Sigmoid colon (tissue), 7 donors: Measurements from ENCODE around the gene ELMOD3. TPM values are rescaled to one million over a fixed set of nuclear protein-coding genes. Genes with fewer than 3 reads are reported as not detected.
"Not testable (repeated sequence)": the region's sequence is repeated elsewhere in the genome, so short reads cannot be mapped to it uniquely, and the experiment has no call there.

Experiments used
- DNase-seq: peaks from one replicate; pipeline ENCODE4 v3.0.0-alpha.2; 2019
- H3K27ac ChIP-seq, 4 donors: fragments of 200-600 bp; sonication (generic); one replicate each; pipeline ENCODE4 v1.5.1; 2016 to 2019; ENCODE audit warnings: mild to moderate bottlenecking in 1 of 4
- H3K27me3 ChIP-seq, 3 donors: fragments of 200-600 bp; sonication (generic); one replicate each; pipeline ENCODE4 v1.5.1; 2019; ENCODE audit warnings: mild to moderate bottlenecking in 1 of 3
- H3K36me3 ChIP-seq, 4 donors: fragments of 200-600 bp; sonication (generic); one replicate each; pipeline ENCODE4 v1.5.1; 2016 to 2019
- H3K4me1 ChIP-seq, 4 donors: fragments of 200-600 bp; sonication (generic); one replicate each; pipeline ENCODE4 v1.5.1; 2017 to 2019
- H3K4me3 ChIP-seq, 4 donors: fragments of 200-600 bp; sonication (generic); one replicate each; pipeline ENCODE4 v1.5.1; 2017 to 2019; ENCODE audit warnings: mild to moderate bottlenecking in 2 of 4, moderate library complexity in 1 of 4
- H3K9me3 ChIP-seq, 4 donors: fragments of 200-600 bp in 3 of 4; sonication (generic) in 3 of 4; one replicate each; pipeline versions ENCODE4 v1.5.1 to v1.6.1; 2013 to 2019
- EP300 ChIP-seq, 4 donors: sonication (generic); formaldehyde crosslinking; IDR thresholded peaks; one replicate each; pipeline ENCODE4 v1.6.1; 2017; ENCODE audit warnings: antibody characterized with exemption in 4 of 4
- POLR2A ChIP-seq, 2 donors: fragments of 450-650 bp; IDR thresholded peaks; one replicate each; pipeline ENCODE4 v1.6.1; 2016; ENCODE audit warnings: antibody characterized with exemption in 2 of 2, mild to moderate bottlenecking in 2 of 2, moderate library complexity in 2 of 2
- POLR2AphosphoS5 ChIP-seq, 4 donors: sonication (generic); formaldehyde crosslinking; IDR thresholded peaks; one replicate each; pipeline ENCODE4 v1.6.1; 2017; ENCODE audit warnings: antibody characterized with exemption in 4 of 4
- WGBS, 2 donors: extraction: QIAGEN DNeasy Blood & Tissue Kit; methylation state at CpG; one replicate each; pipeline ENCODE4 v1.1.7; 2013; 5-methylcytosine and 5-hydroxymethylcytosine counted together
- intact Hi-C: fragments of 100-400 bp; cut with DNase I; formaldehyde crosslinking; loops from one replicate; pipeline ENCODE4 v1.15.1; 2023
- polyA plus RNA-seq, 3 donors: library from polyadenylated mRNA; stranded (reverse); fragments of 200-250 nt; gene quantifications; one replicate each; pipeline ENCODE4 v1.2.3, GENCODE V29; 2013
- total RNA-seq, 4 donors: library from RNA; depleted of rRNA; stranded (reverse); fragments of >200 nt; gene quantifications; one replicate each; pipeline ENCODE4 v1.1.0, GENCODE V29; 2016
- TF ChIP-seq, protein P1 (sequence below), 4 experiments: fragments of 450-650 bp in 3 of 4; fragments of 200-600 bp in 1 of 4; IDR thresholded peaks; one replicate each; pipeline ENCODE4 v1.5.1; 2016 to 2019; ENCODE audit warnings: antibody characterized with exemption in 4 of 4, mild to moderate bottlenecking in 3 of 4, moderate library complexity in 2 of 4
- donor health status: healthy with polysubstance abuse.
- donor health status: Bipolar disorder and iron deficiency.
- donor health status: healthy.

ELMOD3 gene
- total and polyA plus RNA-seq, 7 donors, result 11.6 to 26.3 (median 19.7) TPM

DNA sequence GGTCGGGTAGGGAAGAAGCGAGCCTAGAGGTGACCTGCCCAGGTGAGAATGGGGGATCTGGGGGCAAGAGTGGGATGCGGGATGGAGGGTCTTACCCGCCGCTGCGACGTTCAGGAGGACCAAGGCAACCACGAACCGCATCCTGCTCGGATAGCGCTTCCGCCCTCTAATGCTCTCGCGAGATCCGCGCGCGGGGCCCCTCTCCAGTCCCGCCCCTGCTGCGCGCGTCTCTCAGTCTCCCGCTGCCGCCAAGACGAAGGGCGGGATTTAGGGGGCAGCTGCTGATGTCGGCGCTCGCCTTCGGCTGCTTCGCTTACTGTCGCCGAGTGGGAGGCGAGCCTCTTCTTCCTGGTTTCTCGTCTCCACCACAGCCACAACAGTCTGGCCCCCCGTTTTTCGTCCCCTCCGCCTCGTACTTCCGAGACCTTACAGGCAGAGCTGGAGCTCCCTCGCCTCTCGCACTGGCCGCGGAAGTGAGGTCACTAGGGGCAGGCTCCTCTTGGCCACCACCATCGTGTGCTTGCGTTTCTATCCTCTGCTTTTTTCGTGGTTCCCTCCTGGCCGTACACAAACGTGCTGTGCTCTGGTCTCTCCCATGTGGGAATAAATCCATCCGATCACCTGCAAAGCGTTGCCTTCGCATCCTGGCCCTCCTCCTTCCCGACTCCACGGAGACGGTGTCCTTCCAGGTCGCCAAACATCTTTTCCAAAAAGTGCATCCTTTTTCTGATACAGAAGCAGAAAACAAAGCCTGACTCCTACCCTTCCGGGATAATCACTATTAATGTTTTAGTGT, 26.5 kb upstream of the ELMOD3 start, which contains the start of gene TGOLN2:
Gene TGOLN2 (minus strand): TSS at position 168 of the 796 bp plus-strand sequence. CDS start 27 bp downstream, at position 141.
- intact Hi-C loops, result loop anchor here (1.0 kb wide), 1 partner anchor 23 kb away; no protein-coding TSS in a partner anchor
- DNase-seq, result peak; percentile 96
- TF ChIP-seq POLR2AphosphoS5 (IDR thresholded peaks at IDR 0.05) (peak; percentile 98 to 100 (median 100)), EP300 (IDR thresholded peaks at IDR 0.05) (no peak), POLR2A (IDR thresholded peaks at IDR 0.05) (peak; percentile 99)
- TF ChIP-seq, protein P1, sequence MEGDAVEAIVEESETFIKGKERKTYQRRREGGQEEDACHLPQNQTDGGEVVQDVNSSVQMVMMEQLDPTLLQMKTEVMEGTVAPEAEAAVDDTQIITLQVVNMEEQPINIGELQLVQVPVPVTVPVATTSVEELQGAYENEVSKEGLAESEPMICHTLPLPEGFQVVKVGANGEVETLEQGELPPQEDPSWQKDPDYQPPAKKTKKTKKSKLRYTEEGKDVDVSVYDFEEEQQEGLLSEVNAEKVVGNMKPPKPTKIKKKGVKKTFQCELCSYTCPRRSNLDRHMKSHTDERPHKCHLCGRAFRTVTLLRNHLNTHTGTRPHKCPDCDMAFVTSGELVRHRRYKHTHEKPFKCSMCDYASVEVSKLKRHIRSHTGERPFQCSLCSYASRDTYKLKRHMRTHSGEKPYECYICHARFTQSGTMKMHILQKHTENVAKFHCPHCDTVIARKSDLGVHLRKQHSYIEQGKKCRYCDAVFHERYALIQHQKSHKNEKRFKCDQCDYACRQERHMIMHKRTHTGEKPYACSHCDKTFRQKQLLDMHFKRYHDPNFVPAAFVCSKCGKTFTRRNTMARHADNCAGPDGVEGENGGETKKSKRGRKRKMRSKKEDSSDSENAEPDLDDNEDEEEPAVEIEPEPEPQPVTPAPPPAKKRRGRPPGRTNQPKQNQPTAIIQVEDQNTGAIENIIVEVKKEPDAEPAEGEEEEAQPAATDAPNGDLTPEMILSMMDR (IDR thresholded peaks at IDR 0.05), result peak in 1 of 4 experiments; percentile 15

DNA sequence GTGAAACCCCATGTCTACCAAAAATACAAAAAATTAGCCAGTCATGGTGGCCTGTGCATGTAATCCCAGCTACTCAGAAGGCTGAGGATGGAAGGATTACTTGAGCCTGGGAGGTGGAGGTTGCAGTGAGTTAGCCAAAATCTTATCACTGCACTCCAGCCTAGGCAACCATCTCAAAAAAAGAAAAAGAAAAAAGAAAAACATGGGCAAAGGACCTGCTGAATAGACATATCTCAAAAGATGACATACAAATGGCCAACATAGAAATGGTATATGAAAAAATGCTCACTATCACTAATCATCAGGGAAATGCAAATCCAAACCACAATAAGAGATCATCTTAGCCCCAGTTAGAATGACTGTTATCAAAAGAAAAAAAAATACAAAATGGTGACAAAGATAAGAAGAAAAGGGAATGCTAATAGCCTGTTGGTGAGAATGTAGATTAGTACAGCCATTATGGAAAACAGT, 25.4 kb upstream of the ELMOD3 start:
- no peak for DNase-seq
- peaks cover 0 to 32% (median 31%) of the 10 kb centered on the region in 4 donors for H3K4me1 ChIP-seq
- H3K9me3 ChIP-seq, result no peaks in the 10 kb centered on the region
- no peak for TF ChIP-seq EP300 (IDR thresholded peaks at IDR 0.05)
- no peak for TF ChIP-seq POLR2AphosphoS5 (IDR thresholded peaks at IDR 0.05)
- no peak for TF ChIP-seq POLR2A (IDR thresholded peaks at IDR 0.05)
- TF ChIP-seq, protein P1 (IDR thresholded peaks at IDR 0.05), result no peak
- no peaks in the 10 kb centered on the region for H3K27me3 ChIP-seq
- no peak overlapping the region for H3K4me3 ChIP-seq
- H3K36me3 ChIP-seq, result peaks cover 0 to 15% (median 3%) of the 10 kb centered on the region in 4 donors
- no peak overlapping the region for H3K27ac ChIP-seq
- intact Hi-C loops, result no loop called here

More for the DNA sequence above, 26.5 kb upstream of the ELMOD3 start, which contains the start of gene TGOLN2:
- H3K4me1 ChIP-seq, result peaks cover 0 to 42% (median 42%) of the 10 kb centered on the region in 4 donors
- 0% methylated on average over 57 of the region's 57 CpGs for WGBS, 2 donors
- peak within 1 kb of the TSS; percentile 70 to 86 (median 71) for H3K4me3 ChIP-seq
- peaks cover under 1 to 27% (median 14%) of the 10 kb centered on the region in 4 donors for H3K36me3 ChIP-seq
- peak within 1 kb of the TSS; percentile 90 to 97 (median 94) for H3K27ac ChIP-seq
- H3K9me3 ChIP-seq, result no peaks in the 10 kb centered on the region
- no peaks in the 10 kb centered on the region for H3K27me3 ChIP-seq

- DNase-seq, H3K9me3 ChIP-seq, intact Hi-C loops, H3K27me3 ChIP-seq, H3K27ac ChIP-seq, H3K4me3 ChIP-seq: not testable (repeated sequence)
- Histone ChIP-seq H3K36me3 (peaks cover 0 to 10% (median 0%) of the 10 kb centered on the region in 4 donors), H3K4me1 (peaks cover 0 to 27% (median 27%) of the 10 kb centered on the region in 4 donors)
- WGBS, 2 donors, result 88 to 94% methylated on average over 3 of the region's 3 CpGs
These were observed 24.9 kb upstream of the ELMOD3 start for GRCh38 chr2:85329701-85330100.

GRCh38 chr2:85330839-85331636, 23.5 kb upstream of the ELMOD3 start:
- no peak for DNase-seq

GRCh38 chr2:85333877-85334276, 20.7 kb upstream of the ELMOD3 start:
- H3K27me3 ChIP-seq, H3K36me3 ChIP-seq, H3K27ac ChIP-seq, intact Hi-C loops, H3K9me3 ChIP-seq, H3K4me3 ChIP-seq, H3K4me1 ChIP-seq: not testable (repeated sequence)
- WGBS, 2 donors, result 93 to 97% methylated on average over 3 of the region's 4 CpGs
- peak; percentile 1 for DNase-seq

More at GRCh38 chr2:85330839-85331636, 23.5 kb upstream of the ELMOD3 start:
- Histone ChIP-seq H3K9me3 (no peaks in the 10 kb centered on the region), H3K4me1 (peaks cover 0 to 14% (median 13%) of the 10 kb centered on the region in 4 donors), H3K27ac (no peak overlapping the region), H3K4me3 (no peak overlapping the region), H3K27me3 (no peaks in the 10 kb centered on the region), H3K36me3 (peaks cover 0 to 5% (median 0%) of the 10 kb centered on the region in 4 donors)
- intact Hi-C loops, result no loop called here
- 75 to 80% methylated on average over 13 of the region's 13 CpGs for WGBS, 2 donors
- TF ChIP-seq, protein P1 (IDR thresholded peaks at IDR 0.05), result no peak
- no peak for TF ChIP-seq POLR2A (IDR thresholded peaks at IDR 0.05)
- no peak for TF ChIP-seq EP300 (IDR thresholded peaks at IDR 0.05)
- no peak for TF ChIP-seq POLR2AphosphoS5 (IDR thresholded peaks at IDR 0.05)
